Measurements from ENCODE around the gene SSPN. TPM values are rescaled to one million over a fixed set of nuclear protein-coding genes. Genes with fewer than 3 reads are reported as not detected.

The SSPN gene
- total RNA-seq, 1 experiment from 2014 or later = 0.17 TPM

GRCh38 chr12:26286186-26286585 lies 90.8 kb downstream of the SSPN start:
- no TSS peak for BruUV-seq (replicated peaks)
- Histone ChIP-seq H3K79me2 (ENCODE audit: insufficient read depth, low read length) (no peaks in the 10 kb centered on the region), H3K4me2 (ENCODE audit: low read length) (no peak overlapping the region), H3K4me3 (replicated peaks in 1 of 2; ENCODE audit: low read depth in 1 of 2, low read length in 2 of 2) (no peak overlapping the region), H3K9ac (ENCODE audit: low read length) (no peak overlapping the region), H3K27me3 (ENCODE audit: insufficient read depth, low read length) (no peaks in the 10 kb centered on the region), H3K36me3 (ENCODE audit: control insufficient read depth in 1 of 2, insufficient read depth in 2 of 2, low read length in 2 of 2) (no peaks in the 10 kb centered on the region), H4K20me1 (ENCODE audit: insufficient read depth) (no peaks in the 10 kb centered on the region), H3K9me3 (ENCODE audit: control insufficient read depth in 1 of 2, insufficient read depth in 1 of 2, low read depth in 1 of 2, low read length in 2 of 2) (no peaks in the 10 kb centered on the region), H3K27ac (ENCODE audit: low read depth, low read length) (no peak overlapping the region), H3K4me1 (ENCODE audit: control insufficient read depth in 1 of 2, insufficient read depth in 2 of 2, low read length in 2 of 2) (no peaks in the 10 kb centered on the region), H2AFZ (ENCODE audit: low read depth, low read length, poor library complexity, severe bottlenecking) (no peak overlapping the region), H3K9me2 (ENCODE audit: insufficient read depth) (no peaks in the 10 kb centered on the region)
- ChIA-PET CTCF (no interaction called here), POLR2A (no interaction called here), RAD21 (ENCODE audit: low non-redundant PET in 1 of 2, low total read pairs in 2 of 2, uncharacterized antibody in 2 of 2, unreplicated experiment in 2 of 2) (no interaction called here)
- TF ChIP-seq CTCF (IDR thresholded peaks at IDR 0.05 in 2 of 3, conservative IDR thresholded peaks at IDR 0.05 in 1 of 3; ENCODE audit: borderline replicate concordance in 1 of 3, insufficient read depth in 1 of 3, low read depth in 2 of 3, low read length in 2 of 3) = no peak
- intact Hi-C loops (cut with micrococcal nuclease) = no loop called here
- DNase-seq (ENCODE audit: low read depth, low spot score) = no peak
- ATAC-seq = no peak

GRCh38 chr12:26287671-26288381 lies 92.5 kb downstream of the SSPN start:
- H3K4me3 ChIP-seq (replicated peaks in 1 of 2; ENCODE audit: low read depth in 1 of 2, low read length in 2 of 2) = no peak overlapping the region
- ChIA-PET RAD21 (ENCODE audit: low non-redundant PET in 1 of 2, low total read pairs in 2 of 2, uncharacterized antibody in 2 of 2, unreplicated experiment in 2 of 2) (no interaction called here), CTCF (no interaction called here), POLR2A (no interaction called here)
- H4K20me1 ChIP-seq (ENCODE audit: insufficient read depth) = no peaks in the 10 kb centered on the region
- BruUV-seq (replicated peaks) = no TSS peak
- intact Hi-C loops (cut with micrococcal nuclease) = no loop called here
- H3K36me3 ChIP-seq (ENCODE audit: control insufficient read depth in 1 of 2, insufficient read depth in 2 of 2, low read length in 2 of 2) = no peaks in the 10 kb centered on the region
- H3K9me2 ChIP-seq (ENCODE audit: insufficient read depth) = no peaks in the 10 kb centered on the region
- no peaks in the 10 kb centered on the region for H3K79me2 ChIP-seq (ENCODE audit: insufficient read depth, low read length)
- no peaks in the 10 kb centered on the region for H3K9me3 ChIP-seq (ENCODE audit: control insufficient read depth in 1 of 2, insufficient read depth in 1 of 2, low read depth in 1 of 2, low read length in 2 of 2)
- H3K27ac ChIP-seq (ENCODE audit: low read depth, low read length) = no peak overlapping the region
- H3K27me3 ChIP-seq (ENCODE audit: insufficient read depth, low read length) = no peaks in the 10 kb centered on the region
- no peak overlapping the region for H2AFZ ChIP-seq (ENCODE audit: low read depth, low read length, poor library complexity, severe bottlenecking)
- ATAC-seq = no peak
- no peaks in the 10 kb centered on the region for H3K4me1 ChIP-seq (ENCODE audit: control insufficient read depth in 1 of 2, insufficient read depth in 2 of 2, low read length in 2 of 2)
- no peak overlapping the region for H3K9ac ChIP-seq (ENCODE audit: low read length)
- no peak for DNase-seq (ENCODE audit: low read depth, low spot score)
- H3K4me2 ChIP-seq (ENCODE audit: low read length) = no peak overlapping the region
- TF ChIP-seq ATF3 (IDR thresholded peaks at IDR 0.05) (no peak), CBX3 (IDR thresholded peaks at IDR 0.05; ENCODE audit: low read depth) (no peak), TCF7L2 (IDR thresholded peaks at IDR 0.05; ENCODE audit: borderline replicate concordance, extremely low read depth, insufficient read depth, insufficient read length) (no peak), YY1 (IDR thresholded peaks at IDR 0.05; ENCODE audit: extremely low read depth, insufficient replicate concordance, low read depth, low read length) (no peak), ZNF274 (IDR thresholded peaks at IDR 0.05; ENCODE audit: low read depth, low read length) (no peak), CTCF (IDR thresholded peaks at IDR 0.05 in 2 of 3, conservative IDR thresholded peaks at IDR 0.05 in 1 of 3; ENCODE audit: borderline replicate concordance in 1 of 3, insufficient read depth in 1 of 3, low read depth in 2 of 3, low read length in 2 of 3) (no peak), EZH2 (IDR thresholded peaks at IDR 0.05) (no peak), ZBTB33 (IDR thresholded peaks at IDR 0.05; ENCODE audit: extremely low read depth, insufficient replicate concordance, low read length) (no peak), SIN3A (IDR thresholded peaks at IDR 0.05; ENCODE audit: low read depth) (no peak), EGR1 (IDR thresholded peaks at IDR 0.05; ENCODE audit: low read depth) (no peak), SP1 (IDR thresholded peaks at IDR 0.05; ENCODE audit: low read depth) (no peak), ELF1 (IDR thresholded peaks at IDR 0.05; ENCODE audit: borderline replicate concordance, low read depth) (no peak)

All from HCT116 (cell line).